Suprapubic skin (tissue), 4 donors: ENCODE results near the gene DIPK1A.

Experiments
- CTCF ChIP-seq, 2 donors: fragments of 200-600 bp in 1 of 2; fragments of 450-650 bp in 1 of 2; sonication (generic) in 1 of 2; IDR thresholded peaks; one replicate each; pipeline ENCODE4 v1.5.1; 2016 to 2019; ENCODE audit warnings: antibody characterized with exemption in 2 of 2, mild to moderate bottlenecking in 1 of 2, moderate library complexity in 1 of 2
- POLR2A ChIP-seq, 2 donors: fragments of 450-650 bp; IDR thresholded peaks; one replicate each; pipeline ENCODE4 v1.6.1; 2017; ENCODE audit warnings: antibody characterized with exemption in 2 of 2, mild to moderate bottlenecking in 2 of 2, moderate library complexity in 2 of 2
- POLR2AphosphoS5 ChIP-seq, 3 donors: sonication (generic); formaldehyde crosslinking; IDR thresholded peaks; one replicate each; pipeline ENCODE4 v1.6.1; 2017; ENCODE audit warnings: antibody characterized with exemption in 3 of 3

- TF ChIP-seq CTCF (IDR thresholded peaks at IDR 0.05) (no peak), POLR2AphosphoS5 (IDR thresholded peaks at IDR 0.05) (peak in 1 of 3 donors; percentile 36), POLR2A (IDR thresholded peaks at IDR 0.05) (peak in 1 of 2 donors; percentile 17)
Observed at GRCh38 chr1:92961131-92961895, at the start of gene DIPK1A.
